Fibroblast of villous mesenchyme (primary cell): ENCODE measurements around the gene DERL3. TPM values are rescaled to one million over a fixed set of nuclear protein-coding genes. Genes with fewer than 3 reads are reported as not detected.
A peak's percentile ranks its signal among the peaks of the same experiment; 100 is the strongest.

Experiments
- DNase-seq: peaks from one replicate; pipeline ENCODE4 v3.0.0-alpha.2; 2010; ENCODE audit warnings: low read depth
- H3K4me3 ChIP-seq: 2 replicates; pipeline ENCODE4 v1.5.1; 2011; ENCODE audit warnings: low read depth, mild to moderate bottlenecking, low read length
- CTCF ChIP-seq: IDR thresholded peaks from 2 replicates; pipeline ENCODE4 v1.5.1; 2012; ENCODE audit warnings: low read depth, mild to moderate bottlenecking, low read length; ENCODE audit not compliant: insufficient read depth
- total RNA-seq: library from RNA; depleted of rRNA; stranded (reverse); fragments of >200 nt; gene quantifications from 2 replicates; pipeline ENCODE4 v1.2.3, GENCODE V29; 2012

The DERL3 gene
- total RNA-seq, 1 donor = 0.86 TPM

- TF ChIP-seq CTCF = no peak
- H3K4me3 ChIP-seq = no peak overlapping the region
- DNase-seq = no peak
Observed at GRCh38 chr22:23825246-23825905, 13.4 kb downstream of the DERL3 start.

GRCh38 chr22:23824476-23825245 is 14.1 kb downstream of the DERL3 start:
- no peak overlapping the region for H3K4me3 ChIP-seq
- no peak for TF ChIP-seq CTCF
- DNase-seq = no peak

GRCh38 chr22:23823331-23823791 is 15.4 kb downstream of the DERL3 start:
- no peak for TF ChIP-seq CTCF
- peak; percentile 27 for DNase-seq
- no peak overlapping the region for H3K4me3 ChIP-seq

- no peak for TF ChIP-seq CTCF
- no peak for DNase-seq
- H3K4me3 ChIP-seq = no peak overlapping the region
Observed at GRCh38 chr22:23822101-23822671, 16.6 kb downstream of the DERL3 start.

- no peak overlapping the region for H3K4me3 ChIP-seq
- no peak for TF ChIP-seq CTCF
- DNase-seq = no peak
Observed at GRCh38 chr22:23820748-23821211, 18.0 kb downstream of the DERL3 start.

- TF ChIP-seq CTCF = no peak
- no peak for DNase-seq
- no peak overlapping the region for H3K4me3 ChIP-seq
Observed at GRCh38 chr22:23818541-23818940, 20.3 kb downstream of the DERL3 start.
